GM19351 (cell line): ENCODE data around the gene ZNF678.
"Not testable (repeated sequence)": the region's sequence is repeated elsewhere in the genome, so short reads cannot be mapped to it uniquely, and the experiment has no call there.

Experiments
- ATAC-seq: cut with Tn5 transposase; IDR thresholded peaks from one replicate; pipeline ENCODE4 v1.9.1; 2021; ENCODE audit warnings: mild to moderate bottlenecking, moderate library complexity; ENCODE audit not compliant: unreplicated experiment

Gene ZNF678

GRCh38 chr1:227596222-227596621 is 32.9 kb downstream of the ZNF678 start:
- not testable (repeated sequence) for ATAC-seq

- ATAC-seq = no peak
Observed at GRCh38 chr1:227603327-227603726, 40.0 kb downstream of the ZNF678 start.

GRCh38 chr1:227604446-227604845 is 41.1 kb downstream of the ZNF678 start:
- ATAC-seq = no peak

- not testable (repeated sequence) for ATAC-seq
Observed at GRCh38 chr1:227606271-227606670, 42.9 kb downstream of the ZNF678 start.

- no peak for ATAC-seq
Observed at GRCh38 chr1:227607336-227607898, 44.1 kb downstream of the ZNF678 start.

GRCh38 chr1:227612658-227613057 is 49.3 kb downstream of the ZNF678 start:
- ATAC-seq = no peak

GRCh38 chr1:227613526-227613925 is 50.2 kb downstream of the ZNF678 start:
- ATAC-seq = no peak

- no peak for ATAC-seq
Observed at GRCh38 chr1:227621211-227621610, 57.9 kb downstream of the ZNF678 start.

- no peak for ATAC-seq
Observed at GRCh38 chr1:227622739-227623475, 59.6 kb downstream of the ZNF678 start.

GRCh38 chr1:227632325-227632724 is 69.0 kb downstream of the ZNF678 start:
- ATAC-seq = no peak

- no peak for ATAC-seq
Observed at GRCh38 chr1:227635596-227635995, 72.2 kb downstream of the ZNF678 start.

GRCh38 chr1:227654431-227654830 is 91.1 kb downstream of the ZNF678 start:
- ATAC-seq = no peak

GRCh38 chr1:227654858-227655752 is 91.7 kb downstream of the ZNF678 start:
- no peak for ATAC-seq

GRCh38 chr1:227661495-227661894 is 98.1 kb downstream of the ZNF678 start:
- ATAC-seq = no peak

- no peak for ATAC-seq
Observed at GRCh38 chr1:227662933-227663332, 99.6 kb downstream of the ZNF678 start.

- ATAC-seq = no peak
Observed at GRCh38 chr1:227666286-227666685, 102.9 kb downstream of the ZNF678 start.

- ATAC-seq = no peak
Observed at GRCh38 chr1:227673441-227673840, 110.1 kb downstream of the ZNF678 start.

GRCh38 chr1:227685807-227686206 is 122.5 kb downstream of the ZNF678 start:
- no peak for ATAC-seq

- ATAC-seq = no peak
Observed at GRCh38 chr1:227697321-227697864, 134.0 kb downstream of the ZNF678 start.

GRCh38 chr1:227701631-227702030 is 138.3 kb downstream of the ZNF678 start:
- ATAC-seq = not testable (repeated sequence)

- ATAC-seq = no peak
Observed at GRCh38 chr1:227707846-227708245, 144.5 kb downstream of the ZNF678 start.
